GM23338 (cell line): ENCODE measurements around the gene CEP55. TPM values are rescaled to one million over a fixed set of nuclear protein-coding genes. Genes with fewer than 3 reads are reported as not detected.

Source experiments
- ATAC-seq: fragments of 200-7000 bp; cut with Tn5 transposase; 3 replicates; pipeline ENCODE4 v1.9.1; 2020
- DNase-seq: peaks from one replicate; pipeline ENCODE4 v3.0.0-alpha.2; 2015; ENCODE audit warnings: low spot score
- H2AFZ ChIP-seq: fragments of 200-600 bp; sonication (generic); 2 replicates; pipeline ENCODE4 v1.8.0; 2016; ENCODE audit warnings: antibody characterized with exemption, mild to moderate bottlenecking, moderate library complexity
- H3F3A ChIP-seq: fragments of 200-600 bp; sonication (generic); replicated peaks from 2 replicates; pipeline ENCODE4 v1.8.0; 2017; ENCODE audit warnings: antibody characterized with exemption, mixed run types, low read depth
- H3K27ac ChIP-seq: fragments of 200-600 bp; sonication (generic); 2 replicates; pipeline ENCODE4 v1.6.1; 2016; ENCODE audit warnings: low read depth
- H3K27me3 ChIP-seq: fragments of 200-600 bp; sonication (generic); 2 replicates; pipeline ENCODE4 v1.8.0; 2016; ENCODE audit warnings: mild to moderate bottlenecking, mixed run types, moderate library complexity; ENCODE audit not compliant: insufficient read depth
- H3K36me3 ChIP-seq: fragments of 200-600 bp; sonication (generic); 2 replicates; pipeline ENCODE4 v1.8.0; 2016; ENCODE audit warnings: mild to moderate bottlenecking; ENCODE audit not compliant: insufficient read depth
- H3K4me1 ChIP-seq: fragments of 200-600 bp; sonication (generic); 2 replicates; pipeline ENCODE4 v1.8.0; 2016; ENCODE audit warnings: mild to moderate bottlenecking, moderate library complexity; ENCODE audit not compliant: insufficient read depth
- H3K4me2 ChIP-seq: fragments of 200-600 bp; sonication (generic); 2 replicates; pipeline ENCODE4 v1.7.1; 2017; ENCODE audit warnings: mixed run types
- H3K4me3 ChIP-seq: fragments of 200-600 bp; sonication (generic); 2 replicates; pipeline ENCODE4 v1.6.1; 2016; ENCODE audit warnings: mixed run types
- H3K79me2 ChIP-seq: fragments of 200-600 bp; sonication (generic); replicated peaks from 2 replicates; pipeline ENCODE4 v1.8.0; 2017; ENCODE audit warnings: mild to moderate bottlenecking; ENCODE audit not compliant: insufficient read depth
- H3K9me2 ChIP-seq: fragments of 200-600 bp; sonication (generic); 2 replicates; pipeline ENCODE4 v1.8.0; 2017; ENCODE audit not compliant: insufficient read depth
- H4K20me1 ChIP-seq: fragments of 200-600 bp; sonication (generic); replicated peaks from 2 replicates; pipeline ENCODE4 v1.8.0; 2017; ENCODE audit warnings: mild to moderate bottlenecking; ENCODE audit not compliant: insufficient read depth
- H3K27ac Mint-ChIP-seq: 2 replicates; pipeline ENCODE4 v1.8.0; 2020; ENCODE audit warnings: inconsistent platforms, mild to moderate bottlenecking, moderate library complexity, mixed read lengths
- H3K27me3 Mint-ChIP-seq: 3 replicates; pipeline ENCODE4 v1.8.0; 2022; ENCODE audit warnings: low read depth, mild to moderate bottlenecking, moderate library complexity, mixed read lengths, inconsistent platforms; ENCODE audit not compliant: insufficient read depth, poor library complexity
- H3K36me3 Mint-ChIP-seq: 3 replicates; pipeline ENCODE4 v1.8.0; 2021; ENCODE audit warnings: low read depth, mild to moderate bottlenecking, inconsistent platforms, moderate library complexity, mixed read lengths
- H3K4me1 Mint-ChIP-seq: 3 replicates; pipeline ENCODE4 v1.8.0; 2020; ENCODE audit warnings: mild to moderate bottlenecking, inconsistent platforms, mixed read lengths
- H3K4me3 Mint-ChIP-seq: 3 replicates; pipeline ENCODE4 v1.8.0; 2021; ENCODE audit warnings: moderate library complexity, mild to moderate bottlenecking, inconsistent platforms, mixed read lengths
- H3K9me3 Mint-ChIP-seq: 3 replicates; pipeline ENCODE4 v1.8.0; 2020; ENCODE audit warnings: moderate library complexity, mild to moderate bottlenecking, inconsistent platforms, mixed read lengths
- CREB1 ChIP-seq: fragments of 250-450 bp; sonication (Bioruptor Pico); IDR thresholded peaks from 2 replicates; pipeline ENCODE4 v1.5.0; 2020; ENCODE audit warnings: low read depth, mild to moderate bottlenecking, moderate library complexity
- EZH2 ChIP-seq: fragments of 200-600 bp; sonication (generic); IDR thresholded peaks from one replicate; pipeline ENCODE4 v1.8.0; 2017; ENCODE audit warnings: antibody characterized with exemption, mild to moderate bottlenecking, low read depth; ENCODE audit not compliant: unreplicated experiment
- JUNB ChIP-seq: IDR thresholded peaks from one replicate; pipeline ENCODE4 v1.6.1; 2016; ENCODE audit warnings: antibody characterized with exemption; ENCODE audit not compliant: unreplicated experiment
- NANOG ChIP-seq: IDR thresholded peaks from 2 replicates; pipeline ENCODE4 v1.6.1; 2016; ENCODE audit warnings: antibody characterized with exemption, borderline replicate concordance
- POLR2AphosphoS5 ChIP-seq: IDR thresholded peaks from 2 replicates; pipeline ENCODE4 v1.6.1; 2016; ENCODE audit warnings: antibody characterized with exemption, low read depth
- ZNF114 ChIP-seq: fragments of 250-450 bp; sonication (Bioruptor Pico); IDR thresholded peaks from 2 replicates; pipeline ENCODE4 v1.5.0; 2020; ENCODE audit warnings: mild to moderate bottlenecking, moderate library complexity
- ZNF331 ChIP-seq: fragments of 250-450 bp; sonication (Bioruptor Pico); IDR thresholded peaks from 2 replicates; pipeline ENCODE4 v1.5.0; 2020; ENCODE audit warnings: low read depth, mild to moderate bottlenecking, moderate library complexity
- polyA plus RNA-seq: library from polyadenylated mRNA; unstranded; fragments of >200 nt; fragmentation: Nextera tagmentation; extraction: Ambion mirVana; gene quantifications from 2 replicates; pipeline ENCODE4 v1.2.1, GENCODE V29; 2016
- total RNA-seq: library from RNA; depleted of rRNA; stranded (reverse); fragments of >200 nt; shearing (Covaris generic); gene quantifications from 2 replicates; pipeline ENCODE4 v1.2.3, GENCODE V29; 2014
- TF ChIP-seq, protein P1 (sequence below): IDR thresholded peaks from 2 replicates; pipeline ENCODE4 v1.6.1; 2016; ENCODE audit warnings: antibody characterized with exemption
- TF ChIP-seq, protein P2 (sequence below), 2 experiments: fragments of 200-600 bp in 1 of 2; sonication (generic) in 1 of 2; conservative IDR thresholded peaks; 2 replicates each; pipeline versions ENCODE4 v1.5.1 to v1.6.1; 2016 to 2017; ENCODE audit warnings: antibody characterized with exemption in 2 of 2, low read depth in 2 of 2, mild to moderate bottlenecking in 2 of 2, moderate library complexity in 1 of 2
- TF ChIP-seq, protein P3 (sequence below): fragments of 250-450 bp; sonication (Bioruptor Pico); IDR thresholded peaks from 2 replicates; pipeline ENCODE4 v1.5.0; 2020; ENCODE audit warnings: mild to moderate bottlenecking, moderate library complexity
- TF ChIP-seq, protein P4 (sequence below): IDR thresholded peaks from one replicate; pipeline ENCODE4 v1.6.1; 2018; ENCODE audit warnings: antibody characterized with exemption; ENCODE audit not compliant: unreplicated experiment

CEP55 gene
- total and polyA plus RNA-seq, 2 experiments from 2014 or later = 12.4 to 22.4 TPM

DNA sequence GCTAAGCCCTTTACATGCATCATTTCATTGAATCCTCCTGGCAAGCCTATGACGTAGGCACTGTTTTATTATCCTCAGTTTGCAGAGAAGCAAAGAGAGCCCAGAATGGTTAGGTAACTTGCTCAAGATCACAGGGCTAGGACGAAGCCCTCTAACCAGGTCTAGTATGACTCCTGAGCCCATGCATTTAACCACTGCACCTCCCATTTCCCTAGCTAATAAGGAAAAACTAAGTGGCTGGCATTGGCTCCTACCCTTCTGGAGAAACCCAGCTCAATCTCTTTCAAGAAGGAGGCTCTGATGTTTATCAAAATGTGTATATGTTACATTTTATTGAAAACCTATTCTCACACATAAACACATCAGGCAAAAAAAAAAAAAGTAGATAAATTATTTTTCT is 34.0 kb upstream of the CEP55 start:
- Mint-ChIP-seq H3K27me3 (peaks cover 2% of the 10 kb centered on the region), H3K9me3 (no peaks in the 10 kb centered on the region), H3K4me1 (peaks cover 9% of the 10 kb centered on the region; the same call in 2 of the 3 replicates), H3K4me3 (no peak overlapping the region), H3K27ac (no peak overlapping the region), H3K36me3 (no peaks in the 10 kb centered on the region)
- DNase-seq = no peak
- Histone ChIP-seq H3K9me2 (no peaks in the 10 kb centered on the region), H3K27me3 (no peaks in the 10 kb centered on the region), H3K4me3 (no peak overlapping the region), H3K27ac (no peak overlapping the region), H3F3A (no peaks in the 10 kb centered on the region), H3K36me3 (no peaks in the 10 kb centered on the region), H3K79me2 (no peaks in the 10 kb centered on the region), H2AFZ (no peak overlapping the region), H3K4me1 (no peaks in the 10 kb centered on the region), H3K4me2 (no peak overlapping the region), H4K20me1 (no peaks in the 10 kb centered on the region)
- no peak for TF ChIP-seq POLR2AphosphoS5
- no peak for TF ChIP-seq ZNF331 (CRISPR knock-in tag)
- TF ChIP-seq JUNB = no peak
- TF ChIP-seq, protein P1, sequence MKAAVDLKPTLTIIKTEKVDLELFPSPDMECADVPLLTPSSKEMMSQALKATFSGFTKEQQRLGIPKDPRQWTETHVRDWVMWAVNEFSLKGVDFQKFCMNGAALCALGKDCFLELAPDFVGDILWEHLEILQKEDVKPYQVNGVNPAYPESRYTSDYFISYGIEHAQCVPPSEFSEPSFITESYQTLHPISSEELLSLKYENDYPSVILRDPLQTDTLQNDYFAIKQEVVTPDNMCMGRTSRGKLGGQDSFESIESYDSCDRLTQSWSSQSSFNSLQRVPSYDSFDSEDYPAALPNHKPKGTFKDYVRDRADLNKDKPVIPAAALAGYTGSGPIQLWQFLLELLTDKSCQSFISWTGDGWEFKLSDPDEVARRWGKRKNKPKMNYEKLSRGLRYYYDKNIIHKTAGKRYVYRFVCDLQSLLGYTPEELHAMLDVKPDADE = no peak
- TF ChIP-seq, protein P2, sequence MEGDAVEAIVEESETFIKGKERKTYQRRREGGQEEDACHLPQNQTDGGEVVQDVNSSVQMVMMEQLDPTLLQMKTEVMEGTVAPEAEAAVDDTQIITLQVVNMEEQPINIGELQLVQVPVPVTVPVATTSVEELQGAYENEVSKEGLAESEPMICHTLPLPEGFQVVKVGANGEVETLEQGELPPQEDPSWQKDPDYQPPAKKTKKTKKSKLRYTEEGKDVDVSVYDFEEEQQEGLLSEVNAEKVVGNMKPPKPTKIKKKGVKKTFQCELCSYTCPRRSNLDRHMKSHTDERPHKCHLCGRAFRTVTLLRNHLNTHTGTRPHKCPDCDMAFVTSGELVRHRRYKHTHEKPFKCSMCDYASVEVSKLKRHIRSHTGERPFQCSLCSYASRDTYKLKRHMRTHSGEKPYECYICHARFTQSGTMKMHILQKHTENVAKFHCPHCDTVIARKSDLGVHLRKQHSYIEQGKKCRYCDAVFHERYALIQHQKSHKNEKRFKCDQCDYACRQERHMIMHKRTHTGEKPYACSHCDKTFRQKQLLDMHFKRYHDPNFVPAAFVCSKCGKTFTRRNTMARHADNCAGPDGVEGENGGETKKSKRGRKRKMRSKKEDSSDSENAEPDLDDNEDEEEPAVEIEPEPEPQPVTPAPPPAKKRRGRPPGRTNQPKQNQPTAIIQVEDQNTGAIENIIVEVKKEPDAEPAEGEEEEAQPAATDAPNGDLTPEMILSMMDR (conservative IDR thresholded peaks at IDR 0.05; ENCODE audit: low read depth in 2 of 2) = no peak
- no peak for TF ChIP-seq EZH2
- TF ChIP-seq, protein P3, sequence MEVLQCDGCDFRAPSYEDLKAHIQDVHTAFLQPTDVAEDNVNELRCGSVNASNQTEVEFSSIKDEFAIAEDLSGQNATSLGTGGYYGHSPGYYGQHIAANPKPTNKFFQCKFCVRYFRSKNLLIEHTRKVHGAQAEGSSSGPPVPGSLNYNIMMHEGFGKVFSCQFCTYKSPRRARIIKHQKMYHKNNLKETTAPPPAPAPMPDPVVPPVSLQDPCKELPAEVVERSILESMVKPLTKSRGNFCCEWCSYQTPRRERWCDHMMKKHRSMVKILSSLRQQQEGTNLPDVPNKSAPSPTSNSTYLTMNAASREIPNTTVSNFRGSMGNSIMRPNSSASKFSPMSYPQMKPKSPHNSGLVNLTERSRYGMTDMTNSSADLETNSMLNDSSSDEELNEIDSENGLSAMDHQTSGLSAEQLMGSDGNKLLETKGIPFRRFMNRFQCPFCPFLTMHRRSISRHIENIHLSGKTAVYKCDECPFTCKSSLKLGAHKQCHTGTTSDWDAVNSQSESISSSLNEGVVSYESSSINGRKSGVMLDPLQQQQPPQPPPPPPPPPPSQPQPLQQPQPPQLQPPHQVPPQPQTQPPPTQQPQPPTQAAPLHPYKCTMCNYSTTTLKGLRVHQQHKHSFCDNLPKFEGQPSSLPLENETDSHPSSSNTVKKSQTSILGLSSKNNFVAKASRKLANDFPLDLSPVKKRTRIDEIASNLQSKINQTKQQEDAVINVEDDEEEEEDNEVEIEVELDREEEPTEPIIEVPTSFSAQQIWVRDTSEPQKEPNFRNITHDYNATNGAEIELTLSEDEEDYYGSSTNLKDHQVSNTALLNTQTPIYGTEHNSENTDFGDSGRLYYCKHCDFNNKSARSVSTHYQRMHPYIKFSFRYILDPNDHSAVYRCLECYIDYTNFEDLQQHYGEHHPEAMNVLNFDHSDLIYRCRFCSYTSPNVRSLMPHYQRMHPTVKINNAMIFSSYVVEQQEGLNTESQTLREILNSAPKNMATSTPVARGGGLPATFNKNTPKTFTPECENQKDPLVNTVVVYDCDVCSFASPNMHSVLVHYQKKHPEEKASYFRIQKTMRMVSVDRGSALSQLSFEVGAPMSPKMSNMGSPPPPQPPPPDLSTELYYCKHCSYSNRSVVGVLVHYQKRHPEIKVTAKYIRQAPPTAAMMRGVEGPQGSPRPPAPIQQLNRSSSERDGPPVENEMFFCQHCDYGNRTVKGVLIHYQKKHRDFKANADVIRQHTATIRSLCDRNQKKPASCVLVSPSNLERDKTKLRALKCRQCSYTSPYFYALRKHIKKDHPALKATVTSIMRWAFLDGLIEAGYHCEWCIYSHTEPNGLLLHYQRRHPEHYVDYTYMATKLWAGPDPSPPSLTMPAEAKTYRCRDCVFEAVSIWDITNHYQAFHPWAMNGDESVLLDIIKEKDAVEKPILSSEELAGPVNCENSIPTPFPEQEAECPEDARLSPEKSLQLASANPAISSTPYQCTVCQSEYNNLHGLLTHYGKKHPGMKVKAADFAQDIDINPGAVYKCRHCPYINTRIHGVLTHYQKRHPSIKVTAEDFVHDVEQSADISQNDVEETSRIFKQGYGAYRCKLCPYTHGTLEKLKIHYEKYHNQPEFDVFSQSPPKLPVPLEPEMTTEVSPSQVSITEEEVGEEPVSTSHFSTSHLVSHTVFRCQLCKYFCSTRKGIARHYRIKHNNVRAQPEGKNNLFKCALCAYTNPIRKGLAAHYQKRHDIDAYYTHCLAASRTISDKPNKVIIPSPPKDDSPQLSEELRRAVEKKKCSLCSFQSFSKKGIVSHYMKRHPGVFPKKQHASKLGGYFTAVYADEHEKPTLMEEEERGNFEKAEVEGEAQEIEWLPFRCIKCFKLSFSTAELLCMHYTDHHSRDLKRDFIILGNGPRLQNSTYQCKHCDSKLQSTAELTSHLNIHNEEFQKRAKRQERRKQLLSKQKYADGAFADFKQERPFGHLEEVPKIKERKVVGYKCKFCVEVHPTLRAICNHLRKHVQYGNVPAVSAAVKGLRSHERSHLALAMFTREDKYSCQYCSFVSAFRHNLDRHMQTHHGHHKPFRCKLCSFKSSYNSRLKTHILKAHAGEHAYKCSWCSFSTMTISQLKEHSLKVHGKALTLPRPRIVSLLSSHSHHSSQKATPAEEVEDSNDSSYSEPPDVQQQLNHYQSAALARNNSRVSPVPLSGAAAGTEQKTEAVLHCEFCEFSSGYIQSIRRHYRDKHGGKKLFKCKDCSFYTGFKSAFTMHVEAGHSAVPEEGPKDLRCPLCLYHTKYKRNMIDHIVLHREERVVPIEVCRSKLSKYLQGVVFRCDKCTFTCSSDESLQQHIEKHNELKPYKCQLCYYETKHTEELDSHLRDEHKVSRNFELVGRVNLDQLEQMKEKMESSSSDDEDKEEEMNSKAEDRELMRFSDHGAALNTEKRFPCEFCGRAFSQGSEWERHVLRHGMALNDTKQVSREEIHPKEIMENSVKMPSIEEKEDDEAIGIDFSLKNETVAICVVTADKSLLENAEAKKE (CRISPR knock-in tag) = no peak
- TF ChIP-seq ZNF114 = no peak
- no peak for TF ChIP-seq CREB1
- TF ChIP-seq, protein P4, sequence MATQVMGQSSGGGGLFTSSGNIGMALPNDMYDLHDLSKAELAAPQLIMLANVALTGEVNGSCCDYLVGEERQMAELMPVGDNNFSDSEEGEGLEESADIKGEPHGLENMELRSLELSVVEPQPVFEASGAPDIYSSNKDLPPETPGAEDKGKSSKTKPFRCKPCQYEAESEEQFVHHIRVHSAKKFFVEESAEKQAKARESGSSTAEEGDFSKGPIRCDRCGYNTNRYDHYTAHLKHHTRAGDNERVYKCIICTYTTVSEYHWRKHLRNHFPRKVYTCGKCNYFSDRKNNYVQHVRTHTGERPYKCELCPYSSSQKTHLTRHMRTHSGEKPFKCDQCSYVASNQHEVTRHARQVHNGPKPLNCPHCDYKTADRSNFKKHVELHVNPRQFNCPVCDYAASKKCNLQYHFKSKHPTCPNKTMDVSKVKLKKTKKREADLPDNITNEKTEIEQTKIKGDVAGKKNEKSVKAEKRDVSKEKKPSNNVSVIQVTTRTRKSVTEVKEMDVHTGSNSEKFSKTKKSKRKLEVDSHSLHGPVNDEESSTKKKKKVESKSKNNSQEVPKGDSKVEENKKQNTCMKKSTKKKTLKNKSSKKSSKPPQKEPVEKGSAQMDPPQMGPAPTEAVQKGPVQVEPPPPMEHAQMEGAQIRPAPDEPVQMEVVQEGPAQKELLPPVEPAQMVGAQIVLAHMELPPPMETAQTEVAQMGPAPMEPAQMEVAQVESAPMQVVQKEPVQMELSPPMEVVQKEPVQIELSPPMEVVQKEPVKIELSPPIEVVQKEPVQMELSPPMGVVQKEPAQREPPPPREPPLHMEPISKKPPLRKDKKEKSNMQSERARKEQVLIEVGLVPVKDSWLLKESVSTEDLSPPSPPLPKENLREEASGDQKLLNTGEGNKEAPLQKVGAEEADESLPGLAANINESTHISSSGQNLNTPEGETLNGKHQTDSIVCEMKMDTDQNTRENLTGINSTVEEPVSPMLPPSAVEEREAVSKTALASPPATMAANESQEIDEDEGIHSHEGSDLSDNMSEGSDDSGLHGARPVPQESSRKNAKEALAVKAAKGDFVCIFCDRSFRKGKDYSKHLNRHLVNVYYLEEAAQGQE = no peak
- no peak for TF ChIP-seq NANOG
- no peak for ATAC-seq
